HCEC 1CT (cell line): ENCODE results near the gene FSD1L.

Source experiments
- DNase-seq: peaks from one replicate; pipeline ENCODE4 v3.0.0-alpha.2; 2017

FSD1L gene

DNA sequence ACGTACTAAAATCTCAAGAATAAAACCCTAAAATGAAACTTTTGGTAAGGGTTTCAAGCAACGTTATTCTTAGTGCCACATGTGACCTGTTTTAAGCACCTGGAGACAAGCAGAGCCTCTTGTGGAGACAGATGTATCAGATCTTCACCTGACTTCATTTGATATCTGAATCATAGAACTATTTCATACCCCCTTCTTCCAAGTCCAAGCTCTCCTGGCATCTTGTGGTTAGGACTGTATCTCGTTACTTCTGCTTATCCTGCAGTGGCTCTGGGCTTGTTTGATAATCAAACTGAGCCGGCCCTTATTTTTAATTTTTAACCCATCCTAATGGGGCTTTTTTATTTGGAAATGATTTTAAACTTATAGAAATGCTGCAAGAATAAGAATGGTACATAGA is 11.1 kb upstream of the FSD1L start:
- DNase-seq: no peak

DNA sequence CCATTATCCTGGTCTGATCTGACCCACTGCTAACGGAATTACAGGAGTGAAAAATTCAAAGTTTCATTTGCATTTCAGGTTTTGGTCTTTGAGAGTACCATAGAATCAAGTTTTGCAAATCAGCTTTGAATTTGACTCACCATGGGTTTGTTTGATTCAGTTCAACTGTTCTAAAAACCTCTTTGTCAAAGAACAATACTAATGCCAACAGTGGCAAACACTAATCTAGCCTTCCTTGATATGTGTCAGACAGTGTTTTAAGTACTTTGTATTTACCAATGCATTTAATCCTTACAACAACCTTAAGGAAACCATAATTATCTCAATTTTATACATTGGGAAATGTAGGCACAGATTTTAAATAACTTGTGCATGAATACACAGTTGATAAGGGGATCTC is 10.1 kb upstream of the FSD1L start:
- DNase-seq: no peak

DNA sequence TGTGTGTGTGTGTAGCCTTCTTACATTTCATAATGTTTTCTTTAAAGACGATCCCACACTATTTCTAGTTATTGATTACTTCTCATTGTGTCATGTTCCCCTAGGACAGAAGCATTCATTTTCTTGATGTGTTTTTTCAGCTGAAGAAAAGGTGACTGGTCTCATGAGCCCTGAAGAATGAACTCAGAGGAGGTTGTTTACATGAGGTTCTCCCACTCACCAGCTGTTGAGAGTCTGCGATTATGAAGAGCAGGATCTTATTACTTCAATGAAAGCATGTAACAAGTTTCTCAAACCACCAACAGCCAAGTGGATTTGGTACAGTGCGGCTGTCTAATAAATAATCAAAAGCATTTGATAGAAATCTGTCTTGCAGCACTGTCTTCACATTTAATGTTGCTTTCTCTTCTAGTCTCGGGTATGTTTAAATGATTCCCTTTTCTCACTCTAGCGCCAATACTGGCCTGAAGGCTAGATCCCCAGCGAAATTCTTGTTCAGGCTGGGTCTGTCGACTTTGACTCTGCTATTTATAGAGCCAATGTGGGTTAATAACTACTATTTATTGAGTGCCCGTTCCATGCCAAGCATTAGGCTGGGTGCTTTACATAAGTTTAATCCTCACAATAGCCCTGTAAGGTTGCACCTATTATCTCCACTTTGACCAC is 9.6 kb upstream of the FSD1L start:
- peak; percentile 81 for DNase-seq

DNA sequence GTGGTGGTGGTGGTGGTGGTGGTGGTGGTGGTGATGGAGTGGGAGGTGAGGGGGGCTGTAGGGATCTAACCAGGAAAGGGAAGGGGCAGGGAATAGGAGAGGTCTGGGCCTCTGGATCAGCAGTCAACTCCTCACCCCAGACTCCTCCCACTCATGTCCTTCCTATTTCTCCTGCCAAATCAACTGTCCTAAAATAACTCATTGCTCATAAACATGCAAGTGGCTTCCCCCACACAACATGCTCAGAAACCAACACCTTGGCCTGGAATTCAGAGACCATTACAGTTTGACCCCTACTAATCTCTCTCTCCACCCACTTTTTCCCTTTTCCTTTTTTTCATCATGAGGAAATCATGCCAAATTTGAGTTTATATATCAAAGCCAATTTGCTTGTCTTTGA is 8.4 kb upstream of the FSD1L start:
- DNase-seq: peak; percentile 79

DNA sequence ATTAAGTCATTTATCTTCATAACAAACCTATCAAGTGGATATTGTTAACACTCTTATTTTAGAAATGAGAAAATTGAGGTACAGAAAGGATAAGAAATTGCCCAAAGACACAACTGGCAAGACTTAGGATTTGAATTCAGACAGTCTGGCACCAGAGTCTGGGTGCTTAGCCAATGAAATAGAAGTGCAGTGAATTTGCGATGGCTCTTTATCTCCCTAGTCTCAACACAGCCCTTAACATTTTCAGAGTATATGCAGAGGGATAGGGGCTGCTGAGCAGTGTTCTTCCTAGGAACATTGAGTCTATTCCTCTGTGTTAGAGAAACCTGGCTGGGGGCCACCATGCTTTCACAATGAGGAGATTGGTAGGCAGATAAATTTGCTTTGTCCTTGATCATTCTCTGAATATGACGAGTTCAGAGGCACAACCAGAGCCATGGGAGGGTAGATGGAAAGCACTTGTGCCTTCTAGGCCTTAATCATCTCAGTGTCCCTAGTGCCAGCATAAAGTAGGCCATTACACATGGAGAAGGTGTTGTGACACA is 6.1 kb upstream of the FSD1L start:
- no peak for DNase-seq

DNA sequence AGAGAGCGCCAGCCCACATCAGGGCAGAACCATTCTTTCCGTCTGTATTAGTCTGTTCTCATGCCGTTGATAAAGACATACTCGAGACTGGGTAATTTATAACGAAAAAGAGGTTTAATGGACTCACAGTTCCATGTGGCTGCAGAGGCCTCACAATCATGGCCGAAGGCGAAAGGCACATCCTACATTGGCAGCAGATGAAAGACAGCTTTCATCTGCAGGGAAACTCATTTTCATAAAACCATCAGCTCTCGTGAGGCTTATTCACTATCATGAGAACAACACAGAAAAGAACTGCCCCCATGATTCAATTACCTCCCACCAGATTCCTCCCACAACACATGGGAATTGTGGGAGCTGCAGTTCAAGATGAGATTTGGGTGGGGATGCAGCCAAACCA is 4.7 kb upstream of the FSD1L start:
- no peak for DNase-seq

DNA sequence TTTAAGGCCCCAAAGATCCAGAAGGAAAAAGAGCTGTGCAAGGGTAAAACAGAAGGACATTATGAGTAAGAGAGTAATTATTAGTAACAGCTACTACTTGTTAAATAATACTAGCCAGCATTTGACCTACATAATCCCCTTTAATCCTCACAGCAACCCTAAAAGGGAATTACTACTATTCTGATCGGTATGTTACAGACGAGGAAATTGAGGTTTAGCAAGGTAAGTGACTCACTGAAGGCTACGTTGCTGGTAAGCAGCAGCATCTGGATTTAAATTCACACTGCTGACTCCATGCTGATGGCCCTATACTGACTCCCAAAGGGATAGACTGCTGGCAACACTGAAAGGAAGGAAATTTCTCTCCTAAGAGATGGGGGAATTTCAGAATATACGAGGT is 3.7 kb upstream of the FSD1L start:
- DNase-seq: peak; percentile 88

DNA sequence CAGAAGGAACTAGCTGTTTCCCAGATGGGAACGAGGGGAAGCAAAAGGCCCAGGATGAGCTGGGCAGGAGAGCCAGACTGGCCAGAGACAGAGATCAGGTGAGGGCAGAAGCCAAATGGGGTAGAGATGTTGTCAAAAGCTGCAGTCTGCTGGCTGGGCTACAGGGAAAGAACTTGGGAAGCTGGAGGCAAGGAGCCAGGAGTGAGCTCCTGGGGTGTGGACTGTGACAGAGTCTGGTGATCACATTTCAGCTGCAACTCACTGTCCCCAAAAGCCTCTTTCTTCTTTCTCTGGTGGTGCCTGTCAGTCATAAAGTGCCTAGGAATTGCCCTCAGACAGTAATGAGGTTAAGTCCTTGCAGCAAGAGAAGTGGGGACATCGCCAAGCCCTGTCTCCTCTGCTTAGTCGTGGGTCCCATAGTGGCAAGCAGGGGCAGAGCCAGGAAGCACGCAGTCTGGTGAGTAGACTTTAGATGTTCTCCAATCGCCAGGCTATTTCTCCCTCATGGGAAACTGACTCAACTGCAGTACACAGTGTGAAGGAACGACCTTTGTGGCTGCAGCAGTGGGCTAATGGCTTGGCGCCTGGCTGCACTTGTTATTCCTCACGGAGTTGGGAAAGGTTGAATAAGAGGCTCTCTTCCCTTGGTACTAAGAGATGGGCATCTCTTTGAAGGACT is 2.5 kb upstream of the FSD1L start:
- DNase-seq: no peak

DNA sequence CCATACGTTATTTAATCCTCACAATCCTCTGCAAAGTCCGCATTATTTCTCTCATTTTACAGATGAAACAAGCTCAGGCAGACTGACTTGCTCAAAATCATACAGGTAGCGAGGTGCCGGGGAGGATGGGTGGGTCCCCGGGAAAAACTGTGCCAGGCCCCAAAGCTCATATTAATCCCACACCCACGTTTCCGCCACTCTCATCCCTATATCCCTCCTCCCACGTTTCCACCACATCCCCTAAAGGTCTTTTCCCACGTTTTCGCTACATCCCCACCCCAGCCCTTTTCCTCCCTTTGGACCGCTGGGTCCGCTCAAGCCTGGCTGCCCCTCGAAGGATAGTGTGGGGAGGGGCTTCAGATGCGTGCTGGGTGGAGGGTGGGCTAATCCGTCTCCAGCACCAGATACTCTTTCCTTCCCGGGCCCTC is 434 bp upstream of the FSD1L start:
- no peak for DNase-seq

DNA sequence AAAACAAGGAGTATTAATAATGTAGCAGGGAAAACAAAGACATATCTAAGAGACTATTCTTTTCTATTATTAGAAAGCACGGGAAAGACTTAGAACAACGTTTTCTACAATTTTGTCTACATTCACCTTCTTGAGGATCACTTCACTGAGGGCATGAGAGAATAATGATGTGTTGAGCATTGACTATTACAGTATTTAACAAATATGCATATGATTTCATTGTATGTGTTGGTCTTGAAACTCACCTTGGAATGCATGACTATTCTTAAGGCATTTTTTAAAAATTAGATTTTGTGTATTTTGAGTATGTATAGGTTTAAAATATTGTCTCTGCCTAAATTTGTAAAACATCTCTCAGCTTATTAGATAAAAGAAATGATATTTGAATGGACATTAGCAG is 1.2 kb downstream of the FSD1L start:
- DNase-seq: peak; percentile 28

DNA sequence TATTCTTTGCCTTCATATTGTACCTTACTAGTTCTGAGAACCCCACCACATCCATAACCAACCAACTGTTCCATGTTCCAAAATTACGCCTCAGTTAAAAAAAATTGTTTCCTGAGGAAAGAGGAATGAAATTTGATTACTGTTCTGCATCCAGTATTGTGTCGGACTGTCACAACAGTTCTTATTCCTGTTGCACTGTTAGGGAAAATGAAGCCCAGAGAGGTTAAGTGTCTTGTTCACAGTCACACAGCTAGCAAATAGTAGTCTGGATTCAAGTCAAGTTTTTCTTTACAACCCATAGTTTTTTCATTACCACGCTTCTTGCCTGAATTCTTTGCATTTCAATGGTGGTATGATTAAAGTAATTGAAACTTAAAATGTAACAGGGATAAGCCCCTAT is 4.4 kb downstream of the FSD1L start:
- no peak for DNase-seq

DNA sequence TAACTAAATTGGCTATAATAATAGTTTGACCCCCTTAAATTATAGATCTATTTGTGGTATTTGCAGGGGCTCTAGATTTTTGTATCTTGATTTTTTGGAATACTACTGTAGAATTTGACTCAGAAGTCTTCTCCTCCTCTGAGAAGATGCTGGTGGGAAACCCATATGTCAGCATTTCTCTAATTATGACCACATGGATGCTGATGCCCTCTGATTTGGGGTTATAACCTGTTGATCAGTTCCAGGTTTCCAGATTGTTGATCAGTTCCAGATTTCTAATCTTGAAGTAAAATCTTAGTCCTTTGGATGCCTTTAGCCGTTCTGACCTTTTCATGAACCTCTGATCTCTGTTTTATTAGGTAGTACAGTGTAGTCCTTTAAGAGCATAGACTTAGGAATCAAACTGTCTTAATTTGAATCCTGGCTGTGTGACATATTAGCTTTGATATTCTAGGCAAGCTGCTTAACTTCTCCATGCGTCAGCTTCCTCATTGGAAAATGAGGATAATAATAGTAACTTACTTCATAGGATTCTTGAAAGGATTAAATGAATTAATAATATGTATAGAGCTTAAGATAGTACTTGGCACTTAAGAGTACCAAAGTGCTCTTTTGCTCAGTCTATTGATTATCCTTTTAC is 8.1 kb downstream of the FSD1L start:
- no peak for DNase-seq

DNA sequence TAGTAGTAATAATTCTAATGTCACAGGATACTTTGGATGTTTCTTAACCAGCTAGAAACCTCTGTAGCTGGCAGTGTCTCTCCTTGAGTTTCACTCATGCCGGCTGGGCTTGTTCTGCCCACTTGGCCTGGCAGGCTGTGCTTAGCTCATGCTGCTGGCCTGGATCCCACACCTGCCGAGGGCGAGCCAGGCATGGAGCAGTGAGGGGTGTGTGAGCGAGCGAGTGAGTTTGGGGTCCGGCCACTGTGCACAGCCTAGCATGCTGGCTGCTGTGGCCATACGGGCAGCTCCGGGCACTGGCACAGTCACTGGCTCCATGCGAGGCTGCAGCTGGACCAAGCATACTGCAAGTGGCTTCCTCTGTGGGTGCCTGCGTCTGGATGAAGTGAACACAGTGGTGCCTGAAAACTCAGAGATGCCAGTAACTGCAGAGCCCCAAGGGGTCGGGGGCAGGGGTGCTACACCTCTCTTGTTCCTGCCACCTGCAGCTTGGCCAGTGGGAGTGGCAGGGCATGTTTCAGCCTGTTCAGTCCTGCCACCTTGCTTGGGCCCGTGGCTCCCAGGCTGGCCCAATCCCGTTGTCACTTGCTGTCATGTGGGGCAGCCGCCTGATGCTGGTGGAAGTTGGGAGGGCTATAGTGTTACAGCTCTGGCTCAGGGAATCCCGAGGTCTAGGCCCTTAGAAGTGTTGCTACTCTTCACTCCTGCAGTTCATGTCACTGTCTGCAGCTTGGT is 9.9 kb downstream of the FSD1L start:
- no peak for DNase-seq

DNA sequence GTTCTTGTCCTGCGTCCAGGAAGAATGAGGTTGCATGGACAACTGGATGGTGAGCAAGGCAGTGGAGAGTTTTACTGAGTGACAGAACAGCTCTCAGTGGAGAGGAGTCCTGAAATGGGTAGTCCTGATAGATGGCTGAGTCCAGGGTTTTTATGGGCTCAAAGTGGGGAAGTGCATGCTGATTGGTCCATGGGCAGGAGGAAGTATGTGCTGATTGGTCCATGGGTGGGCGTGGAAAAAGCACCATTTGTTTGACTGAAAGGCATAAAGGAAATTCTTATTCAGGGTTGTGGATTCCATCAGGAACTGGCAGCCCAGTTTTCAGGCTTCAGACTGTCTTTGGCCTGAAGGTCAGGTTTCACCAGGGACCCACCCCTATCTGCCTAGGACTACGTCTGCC is 10.6 kb downstream of the FSD1L start:
- no peak for DNase-seq

DNA sequence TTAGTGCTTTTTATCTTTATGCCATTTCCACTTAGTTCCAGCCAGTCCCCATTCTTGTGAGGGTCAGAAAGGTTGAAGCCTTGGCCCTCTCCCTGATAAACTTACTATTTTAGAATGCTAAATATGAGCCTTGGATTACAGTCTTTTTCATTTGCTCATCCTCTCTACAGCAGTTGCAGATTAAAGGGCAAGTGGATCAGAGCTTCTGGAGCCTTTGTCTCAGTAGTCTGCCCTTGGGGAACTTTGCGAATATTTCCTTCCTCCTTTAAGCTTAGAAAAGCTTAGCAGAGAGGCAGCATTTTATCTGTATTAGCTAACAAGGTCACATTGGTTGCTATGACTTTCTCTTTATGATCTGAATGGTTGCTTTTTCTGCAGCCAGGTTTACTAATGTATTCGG is 11.5 kb downstream of the FSD1L start:
- DNase-seq: no peak

DNA sequence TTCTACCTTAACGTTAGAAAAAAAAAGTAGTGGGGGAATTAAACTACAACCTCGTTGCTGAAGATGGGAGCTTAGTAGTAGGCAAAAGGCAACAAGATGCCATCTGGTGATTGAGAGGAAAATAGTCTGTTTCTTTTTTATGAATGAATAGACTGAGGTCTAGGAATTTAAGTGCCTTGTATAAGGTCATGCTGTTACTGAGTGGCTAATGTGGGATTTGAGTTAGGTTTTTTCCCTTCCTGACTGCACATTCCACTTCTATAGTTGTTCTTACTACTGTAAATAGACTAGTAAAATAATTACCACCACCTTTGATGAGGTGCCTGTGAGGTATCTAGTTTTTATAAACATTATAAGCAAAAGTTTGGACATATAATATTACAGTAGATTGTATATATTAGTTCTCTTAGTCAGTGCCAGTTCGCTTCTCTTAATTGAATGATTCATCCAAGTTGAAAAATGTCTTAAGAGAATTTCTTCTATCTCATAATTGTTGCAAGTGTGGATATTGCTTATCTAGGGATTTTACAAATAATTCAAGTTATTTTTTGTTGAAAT is 19.1 kb downstream of the FSD1L start:
- DNase-seq: peak; percentile 66

DNA sequence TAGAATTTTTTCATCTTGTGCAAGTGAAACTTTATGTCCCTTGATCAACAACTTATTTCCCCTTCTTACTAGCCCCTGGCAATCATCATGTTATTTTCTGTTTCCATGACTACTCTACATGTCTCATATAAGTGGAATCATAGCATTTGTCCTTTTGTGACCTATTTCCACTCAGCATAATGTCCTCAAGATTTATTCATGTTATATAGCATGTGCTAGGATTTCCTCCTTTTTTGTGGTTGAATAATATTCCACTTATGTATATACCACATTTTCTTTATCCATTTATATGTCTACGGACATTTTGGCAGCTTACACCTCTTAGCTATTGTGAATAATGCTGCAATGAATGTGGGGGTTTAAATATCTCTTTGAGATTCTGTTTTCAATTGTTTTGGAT is 21.0 kb downstream of the FSD1L start:
- no peak for DNase-seq

DNA sequence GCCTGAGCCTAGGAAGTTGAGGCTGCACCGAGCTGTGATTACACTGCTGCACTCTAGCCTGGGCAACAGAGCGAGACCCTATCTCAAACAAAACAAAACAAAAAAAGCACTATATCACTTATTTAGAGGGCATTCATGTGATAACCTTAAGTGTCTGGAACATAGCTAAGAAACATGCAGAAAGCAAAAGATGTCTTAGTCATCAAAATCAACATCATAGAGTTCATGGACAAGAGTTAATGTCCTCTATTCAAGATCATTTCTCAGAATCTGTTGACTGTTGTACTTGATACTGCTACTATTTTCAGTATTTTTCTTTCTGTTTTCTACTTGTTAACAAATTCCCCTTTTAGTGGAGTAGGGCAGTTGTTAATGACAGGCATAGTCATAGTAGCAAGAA is 25.4 kb downstream of the FSD1L start:
- no peak for DNase-seq

DNA sequence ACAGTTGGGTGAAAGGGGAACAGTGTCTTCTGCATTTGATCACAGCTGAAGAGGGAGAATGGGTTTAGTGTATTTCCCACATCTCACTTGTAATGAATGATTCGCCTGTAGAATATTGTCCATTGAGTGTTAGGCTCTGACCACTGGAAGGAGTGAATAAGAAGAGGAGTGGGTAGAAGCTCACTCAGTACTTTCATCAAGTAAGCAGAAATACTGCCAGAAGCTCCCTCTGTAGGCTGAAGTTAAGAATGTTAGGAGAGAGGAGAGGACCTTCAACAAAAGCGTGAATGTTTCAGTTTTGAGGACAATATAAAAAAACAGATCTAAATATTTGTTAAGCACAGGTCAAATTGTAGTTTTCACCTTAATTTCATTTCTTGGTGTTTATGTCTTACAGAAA is 27.5 kb downstream of the FSD1L start:
- DNase-seq: peak; percentile 61

DNA sequence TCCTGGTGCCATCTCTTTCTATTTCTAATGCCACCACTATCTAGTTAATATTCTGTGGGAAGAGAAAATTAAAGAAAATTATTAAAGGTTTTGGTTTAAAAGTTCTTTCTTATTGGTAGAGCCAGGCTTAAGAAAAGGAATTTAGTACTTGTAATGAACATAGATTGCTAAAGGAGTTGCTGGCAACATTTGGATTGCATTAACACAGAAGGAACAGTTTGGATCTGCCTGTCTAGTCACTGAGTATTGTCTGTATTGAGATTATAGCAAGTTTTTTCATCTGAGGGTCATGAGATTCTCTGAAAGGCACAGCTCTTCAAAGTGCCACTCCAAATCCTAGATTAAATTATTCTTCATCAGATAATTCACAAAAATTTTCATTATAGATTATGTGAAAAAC is 32.0 kb downstream of the FSD1L start:
- DNase-seq: no peak

DNA sequence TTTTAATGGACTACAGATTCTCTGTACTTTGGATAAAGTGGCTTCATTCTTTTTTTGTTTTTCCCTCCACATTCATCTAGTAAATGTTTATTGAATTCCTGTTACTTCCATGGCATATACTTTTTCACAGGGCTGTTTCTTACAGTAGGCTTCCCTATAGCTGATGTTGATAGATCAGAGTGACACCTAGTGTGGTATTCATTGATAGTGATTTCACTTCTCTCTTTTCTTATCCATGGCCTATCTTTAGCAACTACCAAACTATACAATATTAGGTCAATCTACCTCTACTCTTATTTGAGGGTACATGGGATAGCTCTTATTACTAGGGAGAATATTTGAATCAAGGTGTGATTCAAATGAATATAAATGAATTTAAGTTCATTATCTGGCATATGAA is 35.8 kb downstream of the FSD1L start:
- DNase-seq: no peak

DNA sequence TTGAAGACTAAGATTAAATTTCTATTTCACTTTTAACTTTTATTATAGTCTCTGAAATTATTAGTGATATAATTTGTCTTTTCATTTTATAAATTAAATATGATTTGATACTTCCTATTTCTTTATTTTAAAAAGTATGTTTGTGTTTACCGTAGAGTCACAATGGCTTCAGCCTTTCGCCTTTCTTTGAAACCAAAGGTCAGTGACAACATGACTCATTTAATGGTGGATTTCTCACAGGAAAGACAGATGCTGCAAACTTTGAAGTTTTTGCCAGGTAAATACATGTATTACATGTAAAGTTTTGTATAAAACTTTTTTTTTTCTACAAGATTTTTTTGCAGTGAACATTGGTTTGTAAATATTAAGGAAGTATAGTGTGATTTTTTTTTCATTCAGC is 36.4 kb downstream of the FSD1L start:
- DNase-seq: no peak

DNA sequence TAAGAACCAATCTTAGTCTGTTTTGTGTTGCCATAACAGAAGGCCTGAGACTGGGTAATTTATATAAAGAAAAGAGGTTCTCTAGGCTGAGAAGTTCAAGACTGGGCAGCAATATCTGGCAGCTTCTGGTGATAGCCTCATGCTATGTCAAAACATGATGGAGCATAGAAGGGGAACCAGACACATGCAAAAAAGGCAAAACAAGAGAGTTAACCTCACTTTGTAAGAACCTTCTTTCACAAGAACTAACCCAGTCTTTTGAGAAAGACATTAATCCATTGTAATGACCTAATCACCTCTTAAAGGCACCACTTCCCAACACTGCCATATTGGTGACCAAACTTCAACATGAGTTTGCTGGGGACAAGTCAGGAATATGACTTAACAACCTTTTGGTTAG is 37.3 kb downstream of the FSD1L start:
- DNase-seq: no peak
